ENCODE data around the gene DIP2A.

The DIP2A gene

DNA sequence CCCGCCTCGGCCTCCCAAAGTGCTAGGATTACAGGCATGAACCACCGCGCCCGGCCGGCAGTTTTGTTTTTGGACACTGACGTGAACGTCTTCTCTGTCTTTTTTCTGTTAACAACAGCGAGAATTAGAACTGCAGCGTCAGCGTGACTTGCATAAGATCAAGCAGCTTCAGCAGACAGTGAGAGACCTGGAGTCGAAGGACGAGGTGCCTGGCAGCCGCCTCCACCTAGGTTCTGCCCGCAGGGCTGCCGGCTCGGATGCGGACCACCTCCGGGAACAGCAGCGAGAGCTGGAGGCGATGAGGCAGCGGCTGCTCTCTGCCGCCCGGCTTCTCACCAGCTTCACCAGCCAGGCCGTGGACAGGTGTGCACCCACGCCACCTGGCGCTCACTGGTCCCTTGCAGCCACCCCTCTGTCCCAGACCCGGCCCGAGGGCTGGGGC is 22.9 kb upstream of the DIP2A start:
- H3K27me3 ChIP-seq (ENCODE audit: control insufficient read depth in 1 of 2, insufficient read depth in 2 of 2, low read length in 2 of 2): no peaks in the 10 kb centered on the region
- H3K4me1 ChIP-seq (ENCODE audit: control insufficient read depth, insufficient read depth, low read length): no peaks in the 10 kb centered on the region
- peaks cover 37% of the 10 kb centered on the region in 2 donors for H3K36me3 ChIP-seq (ENCODE audit: control insufficient read depth in 2 of 2, insufficient read depth in 2 of 2, low read length in 2 of 2)
- H3K9ac ChIP-seq (ENCODE audit: low read length in 2 of 2): no peak overlapping the region
- H3K9me3 ChIP-seq (ENCODE audit: control insufficient read depth in 2 of 2, low read length in 2 of 2): no peaks in the 10 kb centered on the region
- H3K4me3 ChIP-seq (ENCODE audit: low read length in 2 of 2): no peak overlapping the region
- no peak overlapping the region for H3K27ac ChIP-seq (ENCODE audit: low read length)

DNA sequence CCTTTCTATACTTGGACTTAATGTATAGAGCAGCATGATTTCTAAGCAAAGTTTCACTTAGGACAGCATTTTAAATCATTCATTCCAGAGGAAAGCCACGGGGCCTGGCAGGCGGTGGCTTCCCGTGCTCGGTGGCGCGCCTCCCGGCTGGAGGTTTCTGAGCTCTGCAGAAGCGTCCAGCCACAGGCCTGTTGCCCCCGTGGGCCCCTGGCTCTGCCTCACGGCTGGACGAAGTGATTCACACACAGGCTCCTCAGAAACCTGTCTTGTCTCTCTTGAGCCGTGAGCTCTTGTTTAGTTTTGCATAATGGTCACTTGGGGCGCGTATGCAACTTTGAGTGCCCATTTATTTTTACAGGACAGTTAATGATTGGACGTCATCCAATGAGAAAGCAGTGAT is 22.1 kb upstream of the DIP2A start:
- H3K4me1 ChIP-seq (ENCODE audit: control insufficient read depth, insufficient read depth, low read length): no peaks in the 10 kb centered on the region
- peaks cover 39 to 41% of the 10 kb centered on the region in 2 donors for H3K36me3 ChIP-seq (ENCODE audit: control insufficient read depth in 2 of 2, insufficient read depth in 2 of 2, low read length in 2 of 2)
- no peaks in the 10 kb centered on the region for H3K9me3 ChIP-seq (ENCODE audit: control insufficient read depth in 2 of 2, low read length in 2 of 2)
- H3K27me3 ChIP-seq (ENCODE audit: control insufficient read depth in 1 of 2, insufficient read depth in 2 of 2, low read length in 2 of 2): no peaks in the 10 kb centered on the region
- no peak overlapping the region for H3K4me3 ChIP-seq (ENCODE audit: low read length in 2 of 2)
- no peak overlapping the region for H3K27ac ChIP-seq (ENCODE audit: low read length)
- H3K9ac ChIP-seq (ENCODE audit: low read length in 2 of 2): no peak overlapping the region

DNA sequence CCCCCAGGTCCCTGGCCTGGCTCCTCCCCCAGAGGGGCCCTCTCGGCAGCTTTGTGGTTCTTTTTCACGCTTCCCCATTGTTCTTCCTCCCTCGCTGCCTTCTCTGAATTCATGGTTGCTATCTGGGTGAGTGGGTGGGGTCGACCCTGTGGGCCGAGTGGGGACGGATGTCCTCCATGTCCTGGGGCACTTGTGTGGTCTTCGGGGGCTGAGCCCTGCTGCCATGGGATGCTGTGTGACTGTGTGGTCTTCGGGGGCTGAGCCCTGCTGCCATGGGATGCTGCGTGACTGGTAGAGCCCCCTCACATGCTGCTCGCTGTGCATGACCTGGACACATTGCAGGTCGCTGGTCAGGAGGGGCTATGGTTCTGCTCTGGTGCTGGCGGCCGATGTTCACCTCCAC is 21.6 kb upstream of the DIP2A start:
- Histone ChIP-seq H3K36me3 (ENCODE audit: control insufficient read depth in 2 of 2, insufficient read depth in 2 of 2, low read length in 2 of 2) (peaks cover 36 to 41% of the 10 kb centered on the region in 2 donors), H3K9ac (ENCODE audit: low read length in 2 of 2) (no peak overlapping the region), H3K4me1 (ENCODE audit: control insufficient read depth, insufficient read depth, low read length) (no peaks in the 10 kb centered on the region), H3K27me3 (ENCODE audit: control insufficient read depth in 1 of 2, insufficient read depth in 2 of 2, low read length in 2 of 2) (no peaks in the 10 kb centered on the region), H3K27ac (ENCODE audit: low read length) (no peak overlapping the region), H3K4me3 (ENCODE audit: low read length in 2 of 2) (no peak overlapping the region), H3K9me3 (ENCODE audit: control insufficient read depth in 2 of 2, low read length in 2 of 2) (no peaks in the 10 kb centered on the region)

DNA sequence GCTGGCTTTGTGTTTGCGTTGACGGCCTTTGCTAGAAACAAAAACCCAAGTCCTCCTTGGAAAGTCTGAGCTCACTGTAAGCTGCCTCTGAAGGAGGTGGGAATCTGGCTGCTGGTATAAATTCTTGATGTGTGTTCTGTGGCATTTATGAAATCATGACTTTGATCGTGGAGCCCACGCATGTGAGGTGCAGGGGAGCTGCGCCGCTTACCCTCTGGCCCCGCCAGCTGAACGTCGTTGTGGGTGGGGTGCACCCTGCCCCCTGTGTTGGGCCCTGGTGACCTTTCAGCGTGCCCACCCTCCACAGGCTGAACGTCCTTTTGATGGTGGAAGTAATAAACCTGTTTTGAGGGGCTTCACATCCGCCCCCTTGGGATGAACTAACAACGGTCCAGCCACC is 21.2 kb upstream of the DIP2A start:
- Histone ChIP-seq H3K27ac (ENCODE audit: low read length) (no peak overlapping the region), H3K4me1 (ENCODE audit: control insufficient read depth, insufficient read depth, low read length) (no peaks in the 10 kb centered on the region), H3K36me3 (ENCODE audit: control insufficient read depth in 2 of 2, insufficient read depth in 2 of 2, low read length in 2 of 2) (peaks cover 33 to 38% of the 10 kb centered on the region in 2 donors), H3K9me3 (ENCODE audit: control insufficient read depth in 2 of 2, low read length in 2 of 2) (no peaks in the 10 kb centered on the region), H3K4me3 (ENCODE audit: low read length in 2 of 2) (no peak overlapping the region), H3K9ac (ENCODE audit: low read length in 2 of 2) (no peak overlapping the region), H3K27me3 (ENCODE audit: control insufficient read depth in 1 of 2, insufficient read depth in 2 of 2, low read length in 2 of 2) (no peaks in the 10 kb centered on the region)

DNA sequence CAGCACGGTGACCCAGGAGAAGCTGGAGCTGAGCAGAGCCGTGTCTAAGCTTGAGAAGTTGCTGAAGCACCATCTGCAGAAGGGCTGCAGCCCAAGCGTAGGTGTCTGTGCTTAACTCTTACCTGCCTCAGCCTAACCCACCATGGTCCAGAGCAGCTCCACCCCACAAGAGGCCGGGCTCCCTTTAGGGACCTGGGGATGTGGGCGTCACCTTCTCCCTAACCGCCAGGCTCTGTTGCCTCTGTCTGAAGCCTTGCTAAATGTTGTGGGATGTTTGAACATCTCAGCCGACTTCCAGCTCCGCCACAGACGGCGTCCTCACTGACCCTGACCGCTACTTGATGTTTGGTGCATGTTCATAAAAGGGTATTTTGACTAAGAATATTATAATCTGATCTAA is 20.4 kb upstream of the DIP2A start:
- no peak overlapping the region for H3K27ac ChIP-seq (ENCODE audit: low read length)
- H3K4me1 ChIP-seq (ENCODE audit: control insufficient read depth, insufficient read depth, low read length): no peaks in the 10 kb centered on the region
- no peak overlapping the region for H3K9ac ChIP-seq (ENCODE audit: low read length in 2 of 2)
- no peak overlapping the region for H3K4me3 ChIP-seq (ENCODE audit: low read length in 2 of 2)
- H3K27me3 ChIP-seq (ENCODE audit: control insufficient read depth in 1 of 2, insufficient read depth in 2 of 2, low read length in 2 of 2): no peaks in the 10 kb centered on the region
- H3K36me3 ChIP-seq (ENCODE audit: control insufficient read depth in 2 of 2, insufficient read depth in 2 of 2, low read length in 2 of 2): peaks cover 36 to 42% of the 10 kb centered on the region in 2 donors
- no peaks in the 10 kb centered on the region for H3K9me3 ChIP-seq (ENCODE audit: control insufficient read depth in 2 of 2, low read length in 2 of 2)

DNA sequence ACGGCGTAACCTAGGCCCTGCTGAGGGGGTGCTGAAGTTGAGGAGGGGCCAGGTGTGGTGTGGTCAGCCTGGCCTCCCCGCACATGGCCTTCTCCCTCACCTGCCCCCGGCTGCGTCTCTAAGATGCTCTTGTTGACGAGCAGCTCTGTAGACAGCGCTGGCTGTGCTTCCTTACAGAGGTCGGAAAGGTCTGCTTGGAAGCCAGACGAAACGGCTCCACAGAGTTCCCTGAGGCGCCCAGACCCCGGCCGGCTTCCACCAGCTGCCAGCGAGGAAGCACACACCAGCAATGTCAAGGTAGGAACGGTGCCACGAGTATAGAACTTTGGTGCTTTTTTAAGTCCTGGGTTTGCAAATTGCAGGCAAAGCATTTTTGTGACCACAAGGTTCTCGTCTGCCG is 18.8 kb upstream of the DIP2A start:
- peaks cover 38 to 42% of the 10 kb centered on the region in 2 donors for H3K36me3 ChIP-seq (ENCODE audit: control insufficient read depth in 2 of 2, insufficient read depth in 2 of 2, low read length in 2 of 2)
- H3K4me1 ChIP-seq (ENCODE audit: control insufficient read depth, insufficient read depth, low read length): no peaks in the 10 kb centered on the region
- H3K27ac ChIP-seq (ENCODE audit: low read length): no peak overlapping the region
- no peaks in the 10 kb centered on the region for H3K27me3 ChIP-seq (ENCODE audit: control insufficient read depth in 1 of 2, insufficient read depth in 2 of 2, low read length in 2 of 2)
- no peak overlapping the region for H3K4me3 ChIP-seq (ENCODE audit: low read length in 2 of 2)
- H3K9me3 ChIP-seq (ENCODE audit: control insufficient read depth in 2 of 2, low read length in 2 of 2): no peaks in the 10 kb centered on the region
- H3K9ac ChIP-seq (ENCODE audit: low read length in 2 of 2): no peak overlapping the region

DNA sequence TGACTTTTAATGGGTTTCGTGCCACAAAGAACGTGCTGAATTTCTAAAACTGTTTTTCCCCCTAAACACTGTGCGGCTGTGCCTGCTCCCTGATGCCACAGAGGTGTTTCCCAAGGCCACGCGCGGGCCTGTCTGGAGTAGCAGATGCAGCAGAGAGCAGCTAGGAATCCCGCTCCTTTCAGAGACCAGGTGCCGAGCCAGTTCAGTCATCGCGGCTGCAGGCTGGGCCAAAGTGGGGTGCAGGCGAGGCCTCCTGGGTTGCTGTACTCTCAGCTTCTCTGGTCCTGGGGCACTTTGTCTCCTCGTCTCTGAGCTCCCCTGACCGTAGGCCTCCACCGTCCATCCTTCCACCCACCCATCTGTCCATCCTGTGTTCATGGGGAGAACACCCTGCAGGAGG is 17.4 kb upstream of the DIP2A start:
- H3K4me3 ChIP-seq (ENCODE audit: low read length in 2 of 2): no peak overlapping the region
- no peak overlapping the region for H3K27ac ChIP-seq (ENCODE audit: low read length)
- H3K4me1 ChIP-seq (ENCODE audit: control insufficient read depth, insufficient read depth, low read length): no peaks in the 10 kb centered on the region
- H3K9ac ChIP-seq (ENCODE audit: low read length in 2 of 2): no peak overlapping the region
- no peaks in the 10 kb centered on the region for H3K9me3 ChIP-seq (ENCODE audit: control insufficient read depth in 2 of 2, low read length in 2 of 2)
- peaks cover 35 to 46% of the 10 kb centered on the region in 2 donors for H3K36me3 ChIP-seq (ENCODE audit: control insufficient read depth in 2 of 2, insufficient read depth in 2 of 2, low read length in 2 of 2)
- H3K27me3 ChIP-seq (ENCODE audit: control insufficient read depth in 1 of 2, insufficient read depth in 2 of 2, low read length in 2 of 2): no peaks in the 10 kb centered on the region

DNA sequence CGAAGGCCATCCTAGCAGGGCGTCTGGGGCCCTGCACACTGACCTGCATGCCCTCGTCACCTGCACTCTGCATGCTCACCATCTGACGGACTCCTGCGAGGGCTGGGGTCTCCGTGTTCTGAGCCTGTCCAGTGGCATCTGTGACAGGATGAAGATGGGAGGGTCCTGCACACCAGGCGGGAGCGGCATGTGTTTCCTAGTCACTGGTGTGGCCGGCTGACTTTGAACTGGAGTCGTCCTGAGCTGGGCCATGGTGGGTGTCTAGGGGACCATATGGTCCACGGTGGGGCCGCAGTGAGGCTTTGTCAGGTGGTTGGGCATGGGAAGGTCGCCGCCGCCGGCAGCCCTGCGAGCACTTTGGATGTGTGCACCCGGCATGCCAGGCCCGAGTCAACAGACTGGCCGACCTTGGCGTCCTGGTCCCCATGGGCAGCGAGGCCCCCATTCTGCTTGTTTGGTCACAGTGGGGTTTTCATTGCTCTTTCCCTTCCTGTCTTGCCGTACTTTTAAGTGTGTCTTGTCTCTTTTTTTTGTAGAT is 16.7 kb upstream of the DIP2A start:
- no peaks in the 10 kb centered on the region for H3K9me3 ChIP-seq (ENCODE audit: control insufficient read depth in 2 of 2, low read length in 2 of 2)
- no peaks in the 10 kb centered on the region for H3K27me3 ChIP-seq (ENCODE audit: control insufficient read depth in 1 of 2, insufficient read depth in 2 of 2, low read length in 2 of 2)
- H3K9ac ChIP-seq (ENCODE audit: low read length in 2 of 2): no peak overlapping the region
- H3K36me3 ChIP-seq (ENCODE audit: control insufficient read depth in 2 of 2, insufficient read depth in 2 of 2, low read length in 2 of 2): peaks cover 30 to 45% of the 10 kb centered on the region in 2 donors
- H3K27ac ChIP-seq (ENCODE audit: low read length): no peak overlapping the region
- H3K4me1 ChIP-seq (ENCODE audit: control insufficient read depth, insufficient read depth, low read length): no peaks in the 10 kb centered on the region
- no peak overlapping the region for H3K4me3 ChIP-seq (ENCODE audit: low read length in 2 of 2)

DNA sequence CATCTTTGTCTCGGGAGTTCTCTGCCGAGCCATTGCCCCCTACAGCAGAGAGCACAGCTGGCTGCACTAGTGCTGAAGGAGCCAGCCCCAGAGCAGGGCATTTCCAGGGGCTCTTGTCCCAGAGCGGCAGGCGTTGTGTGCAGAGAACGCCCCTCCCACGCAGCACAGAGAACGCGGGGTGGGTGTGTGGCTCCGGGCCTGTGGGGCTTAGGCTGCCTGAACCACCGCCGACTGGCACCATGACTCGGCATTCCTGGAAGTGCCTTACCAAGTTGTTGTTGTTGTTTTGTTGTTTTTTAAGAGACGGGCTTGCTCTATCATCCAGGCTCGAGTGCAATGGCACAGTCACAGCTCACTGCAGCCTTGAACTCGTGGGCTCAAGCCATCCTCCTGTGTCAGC is 15.8 kb upstream of the DIP2A start:
- Histone ChIP-seq H3K4me1 (ENCODE audit: control insufficient read depth, insufficient read depth, low read length) (no peaks in the 10 kb centered on the region), H3K27me3 (ENCODE audit: control insufficient read depth in 1 of 2, insufficient read depth in 2 of 2, low read length in 2 of 2) (no peaks in the 10 kb centered on the region), H3K9me3 (ENCODE audit: control insufficient read depth in 2 of 2, low read length in 2 of 2) (no peaks in the 10 kb centered on the region), H3K4me3 (ENCODE audit: low read length in 2 of 2) (no peak overlapping the region), H3K9ac (ENCODE audit: low read length in 2 of 2) (no peak overlapping the region), H3K36me3 (ENCODE audit: control insufficient read depth in 2 of 2, insufficient read depth in 2 of 2, low read length in 2 of 2) (peaks cover 30 to 39% of the 10 kb centered on the region in 2 donors), H3K27ac (ENCODE audit: low read length) (no peak overlapping the region)

DNA sequence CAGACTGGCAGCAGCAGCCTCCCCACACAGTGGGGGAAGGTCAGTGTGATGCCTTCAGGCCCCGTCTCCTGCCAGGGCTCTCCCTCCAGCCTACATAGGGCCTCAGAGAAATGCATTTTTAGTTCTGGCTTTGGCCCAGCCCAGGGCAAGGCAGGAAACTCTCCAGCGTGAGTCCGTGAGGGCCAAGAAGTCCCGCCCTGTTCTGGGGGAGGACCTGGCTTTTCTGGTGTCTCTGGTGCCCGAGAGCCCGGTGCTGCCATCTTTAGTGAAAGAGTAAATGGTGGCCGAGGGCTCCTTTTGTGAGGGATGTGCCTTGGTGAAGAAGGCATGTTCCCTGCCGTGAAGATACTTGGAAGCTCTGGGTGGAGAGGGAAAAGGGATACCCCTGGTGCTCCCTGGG is 14.8 kb upstream of the DIP2A start:
- no peaks in the 10 kb centered on the region for H3K4me1 ChIP-seq (ENCODE audit: control insufficient read depth, insufficient read depth, low read length)
- H3K9ac ChIP-seq (ENCODE audit: low read length in 2 of 2): no peak overlapping the region
- peaks cover 26 to 35% of the 10 kb centered on the region in 2 donors for H3K36me3 ChIP-seq (ENCODE audit: control insufficient read depth in 2 of 2, insufficient read depth in 2 of 2, low read length in 2 of 2)
- no peaks in the 10 kb centered on the region for H3K9me3 ChIP-seq (ENCODE audit: control insufficient read depth in 2 of 2, low read length in 2 of 2)
- H3K4me3 ChIP-seq (ENCODE audit: low read length in 2 of 2): no peak overlapping the region
- no peaks in the 10 kb centered on the region for H3K27me3 ChIP-seq (ENCODE audit: control insufficient read depth in 1 of 2, insufficient read depth in 2 of 2, low read length in 2 of 2)
- H3K27ac ChIP-seq (ENCODE audit: low read length): no peak overlapping the region

DNA sequence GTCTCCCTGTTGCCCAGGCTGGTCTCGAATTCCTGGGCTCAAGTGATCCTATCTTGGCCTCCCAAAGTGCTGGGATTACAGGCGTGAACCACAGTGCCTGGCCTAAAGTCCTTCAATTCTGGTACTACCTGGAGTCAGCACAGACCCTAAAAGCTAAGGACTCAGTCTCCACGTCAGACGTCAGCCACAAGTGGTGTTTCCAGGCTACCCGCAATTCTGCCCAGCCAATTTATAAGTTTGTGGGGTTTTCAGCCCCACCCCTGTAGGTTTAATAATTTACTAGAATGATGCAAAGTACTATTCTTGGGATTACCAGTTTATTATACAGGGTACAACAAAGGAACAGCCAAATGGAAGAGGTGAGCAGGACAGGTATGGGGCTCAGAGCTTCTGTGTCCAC is 10.6 kb upstream of the DIP2A start:
- H3K36me3 ChIP-seq (ENCODE audit: control insufficient read depth in 2 of 2, insufficient read depth in 2 of 2, low read length in 2 of 2): peaks cover 5 to 7% of the 10 kb centered on the region in 2 donors
- no peaks in the 10 kb centered on the region for H3K4me1 ChIP-seq (ENCODE audit: control insufficient read depth, insufficient read depth, low read length)
- H3K27me3 ChIP-seq (ENCODE audit: control insufficient read depth in 1 of 2, insufficient read depth in 2 of 2, low read length in 2 of 2): no peaks in the 10 kb centered on the region
- H3K27ac ChIP-seq (ENCODE audit: low read length): no peak overlapping the region
- H3K9ac ChIP-seq (ENCODE audit: low read length in 2 of 2): no peak overlapping the region
- no peaks in the 10 kb centered on the region for H3K9me3 ChIP-seq (ENCODE audit: control insufficient read depth in 2 of 2, low read length in 2 of 2)
- no peak overlapping the region for H3K4me3 ChIP-seq (ENCODE audit: low read length in 2 of 2)

All from stomach smooth muscle (tissue), 2 donors.